HepG2 (cell line): ENCODE results near the gene SCAF4. TPM values are rescaled to one million over a fixed set of nuclear protein-coding genes. Genes with fewer than 3 reads are reported as not detected.
A peak's percentile ranks its signal among the peaks of the same experiment; 100 is the strongest.

Experiments used
- AGO2 ChIP-seq: fragments of 200-400 bp; formaldehyde crosslinking; optimal IDR thresholded peaks from 2 replicates; pipeline ENCODE3; 2017; ENCODE audit warnings: mild to moderate bottlenecking, low read depth, low read length, moderate library complexity
- HDAC6 ChIP-seq: fragments of 200-600 bp; sonication (generic); IDR thresholded peaks from 2 replicates; pipeline ENCODE4 v1.7.0; 2017; ENCODE audit warnings: mild to moderate bottlenecking, antibody characterized with exemption, low read length, low read depth
- TAF1 ChIP-seq: sonication (generic); formaldehyde crosslinking; IDR thresholded peaks from 2 replicates; pipeline ENCODE4 v1.4.0; 2020; ENCODE audit warnings: missing genetic modification reagents
- polyA plus RNA-seq, 8 experiments: library from polyadenylated mRNA; depleted of rRNA in 3 of 8; stranded (reverse) in 7 of 8; unstranded in 1 of 8; fragments of >200 nt; fragmentation: Illumina TruSeq in 4 of 8; extraction: Trizol in 4 of 8; gene quantifications; 2 replicates each; pipeline versions ENCODE4 v1.2.1 to v1.2.3, GENCODE V29; 2011 to 2016; ENCODE audit warnings: low read depth in 4 of 8, missing spikeins in 1 of 8, mixed read lengths in 1 of 8; ENCODE audit not compliant: insufficient read depth in 1 of 8
- total RNA-seq, 5 experiments: library from RNA; depleted of rRNA; stranded (reverse); fragments of >200 nt; fragmentation: Illumina TruSeq; extraction: Trizol; gene quantifications; 2 replicates each; pipeline ENCODE4 v1.2.3, GENCODE V29; 2016; ENCODE audit warnings: low read depth in 1 of 5
- TF ChIP-seq, protein P1 (sequence below), 2 experiments: fragments of 450-650 bp in 1 of 2; sonication (generic) in 1 of 2; formaldehyde crosslinking in 1 of 2; IDR thresholded peaks; 2 replicates each; pipeline versions ENCODE4 v1.6.1 to v1.8.0; 2016 to 2022; ENCODE audit warnings: antibody characterized with exemption in 1 of 2, mild to moderate bottlenecking in 1 of 2, missing genetic modification reagents in 1 of 2
- TF ChIP-seq, protein P2 (sequence below): sonication (generic); formaldehyde crosslinking; IDR thresholded peaks from 2 replicates; pipeline ENCODE4 v1.5.0; 2020; ENCODE audit warnings: mild to moderate bottlenecking, missing genetic modification reagents, borderline replicate concordance
- TF ChIP-seq, protein P3 (sequence below): IDR thresholded peaks from 2 replicates; pipeline ENCODE4 v1.6.1; 2016; ENCODE audit warnings: low read depth, control low read depth
- TF ChIP-seq, protein P4 (sequence below): sonication (generic); formaldehyde crosslinking; IDR thresholded peaks from 2 replicates; pipeline ENCODE4 v1.4.0; 2020; ENCODE audit warnings: mild to moderate bottlenecking, missing genetic modification reagents

SCAF4 gene
- total and polyA plus RNA-seq, 2 of the 13 experiments (the other 11 are each of a cell fraction or from before 2014, with no cell fraction given), result 9.1 to 11.5 TPM

DNA sequence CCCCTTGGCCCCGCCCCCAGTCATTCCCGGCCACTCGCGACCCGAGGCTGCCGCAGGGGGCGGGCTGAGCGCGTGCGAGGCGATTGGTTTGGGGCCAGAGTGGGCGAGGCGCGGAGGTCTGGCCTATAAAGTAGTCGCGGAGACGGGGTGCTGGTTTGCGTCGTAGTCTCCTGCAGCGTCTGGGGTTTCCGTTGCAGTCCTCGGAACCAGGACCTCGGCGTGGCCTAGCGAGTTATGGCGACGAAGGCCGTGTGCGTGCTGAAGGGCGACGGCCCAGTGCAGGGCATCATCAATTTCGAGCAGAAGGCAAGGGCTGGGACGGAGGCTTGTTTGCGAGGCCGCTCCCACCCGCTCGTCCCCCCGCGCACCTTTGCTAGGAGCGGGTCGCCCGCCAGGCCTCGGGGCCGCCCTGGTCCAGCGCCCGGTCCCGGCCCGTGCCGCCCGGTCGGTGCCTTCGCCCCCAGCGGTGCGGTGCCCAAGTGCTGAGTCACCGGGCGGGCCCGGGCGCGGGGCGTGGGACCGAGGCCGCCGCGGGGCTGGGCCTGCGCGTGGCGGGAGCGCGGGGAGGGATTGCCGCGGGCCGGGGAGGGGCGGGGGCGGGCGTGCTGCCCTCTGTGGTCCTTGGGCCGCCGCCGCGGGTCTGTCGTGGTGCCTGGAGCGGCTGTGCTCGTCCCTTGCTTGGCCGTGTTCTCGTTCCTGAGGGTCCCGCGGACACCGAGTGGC, 72.2 kb downstream of the SCAF4 start, which contains the start of gene SOD1 (continued):
- TF ChIP-seq, protein P1, sequence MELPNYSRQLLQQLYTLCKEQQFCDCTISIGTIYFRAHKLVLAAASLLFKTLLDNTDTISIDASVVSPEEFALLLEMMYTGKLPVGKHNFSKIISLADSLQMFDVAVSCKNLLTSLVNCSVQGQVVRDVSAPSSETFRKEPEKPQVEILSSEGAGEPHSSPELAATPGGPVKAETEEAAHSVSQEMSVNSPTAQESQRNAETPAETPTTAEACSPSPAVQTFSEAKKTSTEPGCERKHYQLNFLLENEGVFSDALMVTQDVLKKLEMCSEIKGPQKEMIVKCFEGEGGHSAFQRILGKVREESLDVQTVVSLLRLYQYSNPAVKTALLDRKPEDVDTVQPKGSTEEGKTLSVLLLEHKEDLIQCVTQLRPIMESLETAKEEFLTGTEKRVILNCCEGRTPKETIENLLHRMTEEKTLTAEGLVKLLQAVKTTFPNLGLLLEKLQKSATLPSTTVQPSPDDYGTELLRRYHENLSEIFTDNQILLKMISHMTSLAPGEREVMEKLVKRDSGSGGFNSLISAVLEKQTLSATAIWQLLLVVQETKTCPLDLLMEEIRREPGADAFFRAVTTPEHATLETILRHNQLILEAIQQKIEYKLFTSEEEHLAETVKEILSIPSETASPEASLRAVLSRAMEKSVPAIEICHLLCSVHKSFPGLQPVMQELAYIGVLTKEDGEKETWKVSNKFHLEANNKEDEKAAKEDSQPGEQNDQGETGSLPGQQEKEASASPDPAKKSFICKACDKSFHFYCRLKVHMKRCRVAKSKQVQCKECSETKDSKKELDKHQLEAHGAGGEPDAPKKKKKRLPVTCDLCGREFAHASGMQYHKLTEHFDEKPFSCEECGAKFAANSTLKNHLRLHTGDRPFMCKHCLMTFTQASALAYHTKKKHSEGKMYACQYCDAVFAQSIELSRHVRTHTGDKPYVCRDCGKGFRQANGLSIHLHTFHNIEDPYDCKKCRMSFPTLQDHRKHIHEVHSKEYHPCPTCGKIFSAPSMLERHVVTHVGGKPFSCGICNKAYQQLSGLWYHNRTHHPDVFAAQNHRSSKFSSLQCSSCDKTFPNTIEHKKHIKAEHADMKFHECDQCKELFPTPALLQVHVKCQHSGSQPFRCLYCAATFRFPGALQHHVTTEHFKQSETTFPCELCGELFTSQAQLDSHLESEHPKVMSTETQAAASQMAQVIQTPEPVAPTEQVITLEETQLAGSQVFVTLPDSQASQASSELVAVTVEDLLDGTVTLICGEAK (IDR thresholded peaks at IDR 0.05), result no peak
- TF ChIP-seq, protein P1 (CRISPR knock-in tag; IDR thresholded peaks at IDR 0.05), result peak; percentile 74
- TF ChIP-seq, protein P2, sequence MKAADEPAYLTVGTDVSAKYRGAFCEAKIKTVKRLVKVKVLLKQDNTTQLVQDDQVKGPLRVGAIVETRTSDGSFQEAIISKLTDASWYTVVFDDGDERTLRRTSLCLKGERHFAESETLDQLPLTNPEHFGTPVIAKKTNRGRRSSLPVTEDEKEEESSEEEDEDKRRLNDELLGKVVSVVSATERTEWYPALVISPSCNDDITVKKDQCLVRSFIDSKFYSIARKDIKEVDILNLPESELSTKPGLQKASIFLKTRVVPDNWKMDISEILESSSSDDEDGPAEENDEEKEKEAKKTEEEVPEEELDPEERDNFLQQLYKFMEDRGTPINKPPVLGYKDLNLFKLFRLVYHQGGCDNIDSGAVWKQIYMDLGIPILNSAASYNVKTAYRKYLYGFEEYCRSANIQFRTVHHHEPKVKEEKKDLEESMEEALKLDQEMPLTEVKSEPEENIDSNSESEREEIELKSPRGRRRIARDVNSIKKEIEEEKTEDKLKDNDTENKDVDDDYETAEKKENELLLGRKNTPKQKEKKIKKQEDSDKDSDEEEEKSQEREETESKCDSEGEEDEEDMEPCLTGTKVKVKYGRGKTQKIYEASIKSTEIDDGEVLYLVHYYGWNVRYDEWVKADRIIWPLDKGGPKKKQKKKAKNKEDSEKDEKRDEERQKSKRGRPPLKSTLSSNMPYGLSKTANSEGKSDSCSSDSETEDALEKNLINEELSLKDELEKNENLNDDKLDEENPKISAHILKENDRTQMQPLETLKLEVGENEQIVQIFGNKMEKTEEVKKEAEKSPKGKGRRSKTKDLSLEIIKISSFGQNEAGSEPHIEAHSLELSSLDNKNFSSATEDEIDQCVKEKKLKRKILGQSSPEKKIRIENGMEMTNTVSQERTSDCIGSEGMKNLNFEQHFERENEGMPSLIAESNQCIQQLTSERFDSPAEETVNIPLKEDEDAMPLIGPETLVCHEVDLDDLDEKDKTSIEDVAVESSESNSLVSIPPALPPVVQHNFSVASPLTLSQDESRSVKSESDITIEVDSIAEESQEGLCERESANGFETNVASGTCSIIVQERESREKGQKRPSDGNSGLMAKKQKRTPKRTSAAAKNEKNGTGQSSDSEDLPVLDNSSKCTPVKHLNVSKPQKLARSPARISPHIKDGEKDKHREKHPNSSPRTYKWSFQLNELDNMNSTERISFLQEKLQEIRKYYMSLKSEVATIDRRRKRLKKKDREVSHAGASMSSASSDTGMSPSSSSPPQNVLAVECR, result peak; percentile 85
- TF ChIP-seq AGO2 (peak; percentile 82), HDAC6 (no peak), TAF1 (CRISPR knock-in tag) (peak; percentile 94)
- TF ChIP-seq, protein P3, sequence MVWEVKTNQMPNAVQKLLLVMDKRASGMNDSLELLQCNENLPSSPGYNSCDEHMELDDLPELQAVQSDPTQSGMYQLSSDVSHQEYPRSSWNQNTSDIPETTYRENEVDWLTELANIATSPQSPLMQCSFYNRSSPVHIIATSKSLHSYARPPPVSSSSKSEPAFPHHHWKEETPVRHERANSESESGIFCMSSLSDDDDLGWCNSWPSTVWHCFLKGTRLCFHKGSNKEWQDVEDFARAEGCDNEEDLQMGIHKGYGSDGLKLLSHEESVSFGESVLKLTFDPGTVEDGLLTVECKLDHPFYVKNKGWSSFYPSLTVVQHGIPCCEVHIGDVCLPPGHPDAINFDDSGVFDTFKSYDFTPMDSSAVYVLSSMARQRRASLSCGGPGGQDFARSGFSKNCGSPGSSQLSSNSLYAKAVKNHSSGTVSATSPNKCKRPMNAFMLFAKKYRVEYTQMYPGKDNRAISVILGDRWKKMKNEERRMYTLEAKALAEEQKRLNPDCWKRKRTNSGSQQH (CRISPR knock-in tag), result no peak
- TF ChIP-seq, protein P4, sequence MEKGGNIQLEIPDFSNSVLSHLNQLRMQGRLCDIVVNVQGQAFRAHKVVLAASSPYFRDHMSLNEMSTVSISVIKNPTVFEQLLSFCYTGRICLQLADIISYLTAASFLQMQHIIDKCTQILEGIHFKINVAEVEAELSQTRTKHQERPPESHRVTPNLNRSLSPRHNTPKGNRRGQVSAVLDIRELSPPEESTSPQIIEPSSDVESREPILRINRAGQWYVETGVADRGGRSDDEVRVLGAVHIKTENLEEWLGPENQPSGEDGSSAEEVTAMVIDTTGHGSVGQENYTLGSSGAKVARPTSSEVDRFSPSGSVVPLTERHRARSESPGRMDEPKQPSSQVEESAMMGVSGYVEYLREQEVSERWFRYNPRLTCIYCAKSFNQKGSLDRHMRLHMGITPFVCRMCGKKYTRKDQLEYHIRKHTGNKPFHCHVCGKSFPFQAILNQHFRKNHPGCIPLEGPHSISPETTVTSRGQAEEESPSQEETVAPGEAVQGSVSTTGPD (CRISPR knock-in tag), result no peak
